ENCODE results near the gene GMNC.
A peak's percentile ranks its signal among the peaks of the same experiment; 100 is the strongest.
"Not testable (repeated sequence)": the region's sequence is repeated elsewhere in the genome, so short reads cannot be mapped to it uniquely, and the experiment has no call there.

Gene GMNC

DNA sequence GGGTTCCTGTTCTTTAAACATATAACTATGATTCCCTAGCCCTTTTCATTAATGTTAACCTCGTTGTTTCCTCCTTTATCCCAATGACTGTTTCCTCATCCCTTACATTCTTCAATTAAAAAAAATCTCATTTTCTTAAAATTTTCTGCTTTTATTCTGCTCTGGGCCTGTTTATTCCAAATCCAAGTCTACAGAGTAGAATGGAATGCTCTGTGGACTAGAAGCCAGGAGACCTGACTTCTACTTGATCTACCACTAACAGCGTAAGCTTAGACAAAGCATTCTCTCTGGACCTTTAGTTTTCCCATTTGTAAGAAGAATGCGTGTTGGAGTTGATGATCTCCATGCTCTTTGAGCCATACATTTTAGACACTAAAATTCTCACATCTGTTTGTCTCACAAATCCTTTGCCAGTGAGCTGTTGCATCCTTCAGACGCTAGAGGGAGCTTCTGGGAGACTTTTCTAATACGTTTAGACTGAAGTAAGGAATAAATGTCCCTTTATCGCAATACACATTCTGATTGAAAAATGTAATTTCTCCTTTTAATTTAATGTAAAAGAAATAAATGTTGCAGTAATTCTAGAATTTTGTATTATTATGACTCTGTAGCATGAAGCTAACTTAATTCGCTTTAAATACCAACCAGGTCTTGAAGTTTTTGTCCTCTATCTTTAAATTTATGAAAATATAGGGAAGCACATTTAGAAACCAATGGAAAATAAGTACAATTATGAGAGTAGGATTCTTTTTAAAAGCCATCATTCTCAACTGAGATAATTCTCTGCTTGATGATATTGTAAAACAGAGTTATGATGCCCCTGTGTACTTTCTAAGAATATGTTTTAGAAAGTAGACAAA, 21.7 kb upstream of the GMNC start:
- peak; percentile 57; the same call in 1 of the 3 replicates for ATAC-seq (ENCODE audit: insufficient read depth, low read depth)
- Histone ChIP-seq H3K27ac (ENCODE audit: low read length) (no peak overlapping the region), H3K4me3 (ENCODE audit: low read depth in 1 of 2, low read length in 2 of 2) (no peak overlapping the region), H2AFZ (ENCODE audit: low read depth, low read length) (no peak overlapping the region), H3K9me3 (ENCODE audit: insufficient read depth, low read length, severe bottlenecking) (no peaks in the 10 kb centered on the region), H3K4me1 (ENCODE audit: insufficient read depth, low read length) (no peaks in the 10 kb centered on the region), H3K4me2 (ENCODE audit: insufficient read depth, low read length) (no peak overlapping the region), H3K27me3 (ENCODE audit: insufficient read depth, low read length, poor library complexity) (no peaks in the 10 kb centered on the region), H3K79me2 (ENCODE audit: insufficient read depth, low read length) (no peaks in the 10 kb centered on the region), H4K20me1 (ENCODE audit: insufficient read depth, low read length) (no peaks in the 10 kb centered on the region), H3K9ac (ENCODE audit: low read depth, low read length) (no peak overlapping the region), H3K36me3 (ENCODE audit: insufficient read depth, low read length) (no peaks in the 10 kb centered on the region)
- TF ChIP-seq EZH2 (IDR thresholded peaks at IDR 0.05; ENCODE audit: borderline replicate concordance, low read depth, low read length, severe bottlenecking) = no peak
- TF ChIP-seq, protein P1, sequence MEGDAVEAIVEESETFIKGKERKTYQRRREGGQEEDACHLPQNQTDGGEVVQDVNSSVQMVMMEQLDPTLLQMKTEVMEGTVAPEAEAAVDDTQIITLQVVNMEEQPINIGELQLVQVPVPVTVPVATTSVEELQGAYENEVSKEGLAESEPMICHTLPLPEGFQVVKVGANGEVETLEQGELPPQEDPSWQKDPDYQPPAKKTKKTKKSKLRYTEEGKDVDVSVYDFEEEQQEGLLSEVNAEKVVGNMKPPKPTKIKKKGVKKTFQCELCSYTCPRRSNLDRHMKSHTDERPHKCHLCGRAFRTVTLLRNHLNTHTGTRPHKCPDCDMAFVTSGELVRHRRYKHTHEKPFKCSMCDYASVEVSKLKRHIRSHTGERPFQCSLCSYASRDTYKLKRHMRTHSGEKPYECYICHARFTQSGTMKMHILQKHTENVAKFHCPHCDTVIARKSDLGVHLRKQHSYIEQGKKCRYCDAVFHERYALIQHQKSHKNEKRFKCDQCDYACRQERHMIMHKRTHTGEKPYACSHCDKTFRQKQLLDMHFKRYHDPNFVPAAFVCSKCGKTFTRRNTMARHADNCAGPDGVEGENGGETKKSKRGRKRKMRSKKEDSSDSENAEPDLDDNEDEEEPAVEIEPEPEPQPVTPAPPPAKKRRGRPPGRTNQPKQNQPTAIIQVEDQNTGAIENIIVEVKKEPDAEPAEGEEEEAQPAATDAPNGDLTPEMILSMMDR (IDR thresholded peaks at IDR 0.05; ENCODE audit: borderline replicate concordance, extremely low read depth, low read length, poor library complexity, severe bottlenecking) = peak; percentile 91
- peak; percentile 47 for DNase-seq

DNA sequence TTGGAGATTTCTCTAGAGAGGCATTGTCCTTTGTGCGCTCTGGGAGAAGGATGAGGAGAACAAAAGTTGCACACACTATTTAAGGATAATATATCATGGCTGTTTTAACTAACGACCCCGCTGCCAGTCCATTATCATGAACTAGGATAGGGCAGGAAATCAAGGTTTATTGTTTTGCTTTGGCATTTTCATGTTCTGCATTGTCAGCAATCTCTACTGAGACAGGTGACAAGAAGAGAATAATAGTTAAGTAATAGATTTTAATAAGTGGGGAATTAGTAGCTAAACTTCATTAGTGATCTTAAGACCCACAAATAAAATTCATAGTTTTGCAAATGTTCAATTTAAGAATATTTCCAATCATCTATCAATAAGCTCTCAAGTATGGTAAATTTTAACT, 20.6 kb upstream of the GMNC start:
- Histone ChIP-seq H3K27me3 (ENCODE audit: insufficient read depth, low read length, poor library complexity) (no peaks in the 10 kb centered on the region), H3K4me3 (ENCODE audit: low read depth in 1 of 2, low read length in 2 of 2) (no peak overlapping the region), H2AFZ (ENCODE audit: low read depth, low read length) (no peak overlapping the region), H3K79me2 (ENCODE audit: insufficient read depth, low read length) (no peaks in the 10 kb centered on the region), H4K20me1 (ENCODE audit: insufficient read depth, low read length) (no peaks in the 10 kb centered on the region), H3K4me1 (ENCODE audit: insufficient read depth, low read length) (no peaks in the 10 kb centered on the region), H3K9me3 (ENCODE audit: insufficient read depth, low read length, severe bottlenecking) (no peaks in the 10 kb centered on the region), H3K9ac (ENCODE audit: low read depth, low read length) (no peak overlapping the region), H3K36me3 (ENCODE audit: insufficient read depth, low read length) (no peaks in the 10 kb centered on the region), H3K4me2 (ENCODE audit: insufficient read depth, low read length) (no peak overlapping the region), H3K27ac (ENCODE audit: low read length) (no peak overlapping the region)
- DNase-seq = no peak
- no peak for TF ChIP-seq EZH2 (IDR thresholded peaks at IDR 0.05; ENCODE audit: borderline replicate concordance, low read depth, low read length, severe bottlenecking)
- TF ChIP-seq, protein P1 (IDR thresholded peaks at IDR 0.05; ENCODE audit: borderline replicate concordance, extremely low read depth, low read length, poor library complexity, severe bottlenecking) = no peak
- no peak for ATAC-seq (ENCODE audit: insufficient read depth, low read depth)

DNA sequence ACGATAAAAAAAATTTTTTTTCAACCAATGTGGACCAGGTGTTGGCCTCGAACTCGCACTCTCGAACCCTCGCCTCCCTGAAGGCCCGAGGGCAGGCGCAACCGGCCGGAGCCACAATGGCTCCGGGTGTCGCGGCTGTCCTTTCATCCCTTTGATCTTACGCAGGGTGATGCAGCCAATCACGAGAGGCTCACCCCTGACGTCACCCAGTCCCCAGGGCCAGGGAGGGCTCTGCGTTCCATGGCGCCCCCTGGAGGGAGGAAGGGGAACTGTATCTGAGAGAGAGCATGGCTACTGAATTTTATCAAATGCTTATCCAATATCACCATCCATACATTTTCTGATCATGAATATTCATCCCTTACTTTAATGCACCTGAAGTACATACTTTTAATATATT, 15.4 kb upstream of the GMNC start:
- TF ChIP-seq, protein P1 (IDR thresholded peaks at IDR 0.05; ENCODE audit: borderline replicate concordance, extremely low read depth, low read length, poor library complexity, severe bottlenecking) = peak; percentile 57
- TF ChIP-seq EZH2 (IDR thresholded peaks at IDR 0.05; ENCODE audit: borderline replicate concordance, low read depth, low read length, severe bottlenecking) = no peak
- ATAC-seq (ENCODE audit: insufficient read depth, low read depth) (no peak), DNase-seq (peak; percentile 20)
- H3K9ac ChIP-seq (ENCODE audit: low read depth, low read length) = no peak overlapping the region
- H3K4me2 ChIP-seq (ENCODE audit: insufficient read depth, low read length) = no peak overlapping the region
- no peak overlapping the region for H2AFZ ChIP-seq (ENCODE audit: low read depth, low read length)
- no peaks in the 10 kb centered on the region for H3K36me3 ChIP-seq (ENCODE audit: insufficient read depth, low read length)
- H3K79me2 ChIP-seq (ENCODE audit: insufficient read depth, low read length) = no peaks in the 10 kb centered on the region
- H4K20me1 ChIP-seq (ENCODE audit: insufficient read depth, low read length) = no peaks in the 10 kb centered on the region
- no peaks in the 10 kb centered on the region for H3K27me3 ChIP-seq (ENCODE audit: insufficient read depth, low read length, poor library complexity)
- no peak overlapping the region for H3K27ac ChIP-seq (ENCODE audit: low read length)
- H3K4me1 ChIP-seq (ENCODE audit: insufficient read depth, low read length) = no peaks in the 10 kb centered on the region
- no peak overlapping the region for H3K4me3 ChIP-seq (ENCODE audit: low read depth in 1 of 2, low read length in 2 of 2)
- H3K9me3 ChIP-seq (ENCODE audit: insufficient read depth, low read length, severe bottlenecking) = no peaks in the 10 kb centered on the region

DNA sequence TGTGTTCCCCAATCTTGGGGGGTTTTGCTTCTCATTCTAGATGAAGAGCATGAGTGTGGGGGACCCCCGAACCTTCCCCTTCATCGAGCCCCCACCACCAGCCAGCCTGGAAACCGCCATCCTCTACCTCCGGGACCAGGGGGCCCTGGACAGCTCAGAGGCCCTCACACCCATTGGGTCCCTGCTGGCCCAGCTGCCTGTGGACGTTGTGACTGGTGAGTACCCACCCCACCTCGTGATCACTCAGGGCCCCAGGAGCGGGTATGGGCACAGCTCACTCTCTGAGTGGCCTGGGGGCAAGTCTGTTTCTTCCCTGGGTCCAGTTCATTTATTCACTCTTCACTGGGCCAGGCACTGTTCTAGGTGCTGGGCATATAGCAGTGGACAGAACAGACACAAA, 13.9 kb upstream of the GMNC start:
- not testable (repeated sequence) for H3K4me2 ChIP-seq (ENCODE audit: insufficient read depth, low read length); H3K4me1 ChIP-seq (ENCODE audit: insufficient read depth, low read length); H4K20me1 ChIP-seq (ENCODE audit: insufficient read depth, low read length); H3K79me2 ChIP-seq (ENCODE audit: insufficient read depth, low read length); H3K27me3 ChIP-seq (ENCODE audit: insufficient read depth, low read length, poor library complexity); H3K9ac ChIP-seq (ENCODE audit: low read depth, low read length); H3K9me3 ChIP-seq (ENCODE audit: insufficient read depth, low read length, severe bottlenecking); H3K36me3 ChIP-seq (ENCODE audit: insufficient read depth, low read length); H3K27ac ChIP-seq (ENCODE audit: low read length); DNase-seq; H2AFZ ChIP-seq (ENCODE audit: low read depth, low read length); ATAC-seq (ENCODE audit: insufficient read depth, low read depth); H3K4me3 ChIP-seq (ENCODE audit: low read depth in 1 of 2, low read length in 2 of 2)

GRCh38 chr3:190875061-190875460, 12.6 kb upstream of the GMNC start:
- not testable (repeated sequence) for H2AFZ ChIP-seq (ENCODE audit: low read depth, low read length); ATAC-seq (ENCODE audit: insufficient read depth, low read depth); H3K79me2 ChIP-seq (ENCODE audit: insufficient read depth, low read length); H3K9ac ChIP-seq (ENCODE audit: low read depth, low read length); DNase-seq; H3K9me3 ChIP-seq (ENCODE audit: insufficient read depth, low read length, severe bottlenecking); H3K4me3 ChIP-seq (ENCODE audit: low read depth in 1 of 2, low read length in 2 of 2); H4K20me1 ChIP-seq (ENCODE audit: insufficient read depth, low read length); H3K36me3 ChIP-seq (ENCODE audit: insufficient read depth, low read length); H3K4me2 ChIP-seq (ENCODE audit: insufficient read depth, low read length); H3K27me3 ChIP-seq (ENCODE audit: insufficient read depth, low read length, poor library complexity); H3K4me1 ChIP-seq (ENCODE audit: insufficient read depth, low read length); H3K27ac ChIP-seq (ENCODE audit: low read length)
